CD14-positive monocyte (primary cell): ENCODE data around the gene VGLL2. TPM values are rescaled to one million over a fixed set of nuclear protein-coding genes. Genes with fewer than 3 reads are reported as not detected.
A peak's percentile ranks its signal among the peaks of the same experiment; 100 is the strongest.

Source experiments
- DNase-seq, 3 donors: peaks; one replicate each; pipeline ENCODE4 v3.0.0-alpha.2; 2011 to 2022
- H2AFZ ChIP-seq: 2 replicates; pipeline ENCODE4 v1.6.0; 2012; ENCODE audit warnings: mild to moderate bottlenecking, low read depth, low read length, inconsistent platforms; ENCODE audit not compliant: insufficient read depth, poor library complexity, severe bottlenecking
- H3K27ac ChIP-seq, 2 donors: 1 replicate in 1 of 2; 2 replicates in 1 of 2; pipeline ENCODE4 v1.5.1; 2012 to 2013; ENCODE audit warnings: low read length in 2 of 2, control low read depth in 1 of 2, inconsistent platforms in 1 of 2, low read depth in 1 of 2, mild to moderate bottlenecking in 1 of 2
- H3K27me3 ChIP-seq, 2 donors: one replicate each; pipeline versions ENCODE4 v1.6.0 to v1.6.1; 2011 to 2013; ENCODE audit warnings: low read length in 2 of 2; ENCODE audit not compliant: control insufficient read depth in 2 of 2, insufficient read depth in 2 of 2
- H3K36me3 ChIP-seq, 2 donors: replicated peaks in 1 of 2; 1 replicate in 1 of 2; 2 replicates in 1 of 2; pipeline versions ENCODE4 v1.5.1 to v1.6.1; 2012 to 2013; ENCODE audit warnings: low read length in 2 of 2, control low read depth in 1 of 2, inconsistent platforms in 1 of 2, mild to moderate bottlenecking in 1 of 2; ENCODE audit not compliant: insufficient read depth in 2 of 2, control insufficient read depth in 1 of 2
- H3K4me1 ChIP-seq, 2 donors: 1 replicate in 1 of 2; 2 replicates in 1 of 2; pipeline versions ENCODE4 v1.5.1 to v1.6.1; 2012 to 2013; ENCODE audit warnings: low read length in 2 of 2, control low read depth in 1 of 2, inconsistent platforms in 1 of 2, mild to moderate bottlenecking in 1 of 2, moderate library complexity in 1 of 2; ENCODE audit not compliant: insufficient read depth in 2 of 2, control insufficient read depth in 1 of 2
- H3K4me2 ChIP-seq: replicated peaks from 2 replicates; pipeline ENCODE3; 2012; ENCODE audit warnings: low read length, moderate library complexity, mild to moderate bottlenecking; ENCODE audit not compliant: poor library complexity, severe bottlenecking; ENCODE audit errors: extremely low read depth
- H3K4me3 ChIP-seq, 3 experiments: fragments of 200-600 bp in 1 of 3; sonication (generic) in 1 of 3; replicated peaks in 1 of 3; 1 replicate in 2 of 3; 2 replicates in 1 of 3; pipeline ENCODE4 v1.5.1; 2011 to 2013; ENCODE audit warnings: low read length in 3 of 3, mild to moderate bottlenecking in 3 of 3, control low read depth in 2 of 3, low read depth in 2 of 3, inconsistent platforms in 1 of 3, moderate library complexity in 1 of 3
- H3K79me2 ChIP-seq: 2 replicates; pipeline ENCODE4 v1.6.0; 2012; ENCODE audit warnings: mild to moderate bottlenecking, control low read depth, inconsistent platforms, low read length, moderate library complexity; ENCODE audit not compliant: insufficient read depth
- H3K9ac ChIP-seq: 2 replicates; pipeline ENCODE4 v1.6.0; 2017; ENCODE audit warnings: low read length, mild to moderate bottlenecking; ENCODE audit not compliant: insufficient read depth, poor library complexity, severe bottlenecking
- H3K9me3 ChIP-seq, 2 donors: replicated peaks in 1 of 2; 1 replicate in 1 of 2; 2 replicates in 1 of 2; pipeline versions ENCODE4 v1.5.1 to v1.6.1; 2012 to 2013; ENCODE audit warnings: low read length in 2 of 2, control low read depth in 1 of 2; ENCODE audit not compliant: control insufficient read depth in 1 of 2, insufficient read depth in 1 of 2
- H4K20me1 ChIP-seq: 2 replicates; pipeline ENCODE4 v1.6.0; 2012; ENCODE audit warnings: mild to moderate bottlenecking, low read length, control low read depth, moderate library complexity; ENCODE audit not compliant: insufficient read depth
- H3K27ac Mint-ChIP-seq, 7 donors: one replicate each; pipeline ENCODE4 v1.8.0; 2020; ENCODE audit warnings: mild to moderate bottlenecking in 7 of 7, mixed read lengths in 7 of 7, moderate library complexity in 6 of 7, inconsistent platforms in 2 of 7
- H3K27me3 Mint-ChIP-seq, 3 donors: one replicate each; pipeline ENCODE4 v1.8.0; 2021 to 2022; ENCODE audit warnings: low read depth in 3 of 3, mild to moderate bottlenecking in 3 of 3, mixed read lengths in 3 of 3, moderate library complexity in 3 of 3, inconsistent platforms in 1 of 3
- H3K36me3 Mint-ChIP-seq, 2 donors: one replicate each; pipeline ENCODE4 v1.8.0; 2020; ENCODE audit warnings: mixed read lengths in 2 of 2, inconsistent platforms in 1 of 2, mild to moderate bottlenecking in 1 of 2
- H3K4me1 Mint-ChIP-seq: one replicate; pipeline ENCODE4 v1.8.0; 2020; ENCODE audit warnings: mild to moderate bottlenecking, mixed read lengths
- H3K4me3 Mint-ChIP-seq, 2 donors: one replicate each; pipeline ENCODE4 v1.8.0; 2020; ENCODE audit warnings: mild to moderate bottlenecking in 2 of 2, mixed read lengths in 2 of 2, moderate library complexity in 1 of 2
- H3K9me3 Mint-ChIP-seq, 7 donors: one replicate each; pipeline ENCODE4 v1.8.0; 2020 to 2022; ENCODE audit warnings: mixed read lengths in 7 of 7, mild to moderate bottlenecking in 6 of 7, moderate library complexity in 6 of 7, inconsistent platforms in 2 of 7
- WGBS: methylation state at CpG from one replicate; pipeline ENCODE4 v1.1.5; 2013; ENCODE audit warnings: missing lambda C conversion rate; ENCODE audit not compliant: insufficient coverage; 5-methylcytosine and 5-hydroxymethylcytosine counted together
- intact Hi-C, 2 donors: fragments of 100-400 bp; cut with micrococcal nuclease; formaldehyde crosslinking; loops; one replicate each; pipeline versions ENCODE4 v1.15.0 to v1.15.1; 2023
- polyA plus RNA-seq, 3 donors: library from polyadenylated mRNA; depleted of rRNA in 1 of 3; unstranded in 2 of 3; stranded (reverse) in 1 of 3; fragments of 300-500 nt in 2 of 3; fragments of >200 nt in 1 of 3; fragmentation: Illumina TruSeq in 2 of 3; gene quantifications; 1 replicate in 2 of 3; 2 replicates in 1 of 3; pipeline ENCODE4 v1.2.3, GENCODE V29; 2012 to 2021
- TF ChIP-seq, protein P1 (sequence below): fragments of 200-600 bp; IDR thresholded peaks from one replicate; pipeline ENCODE4 v1.8.0; 2022; ENCODE audit warnings: antibody characterized with exemption, mild to moderate bottlenecking

VGLL2 gene
- polyA plus RNA-seq, 3 donors: not detected

GRCh38 chr6:117306227-117306790 is 41.0 kb downstream of the VGLL2 start:
- H3K4me3 Mint-ChIP-seq: no peak overlapping the region
- H3K36me3 ChIP-seq: no peaks in the 10 kb centered on the region
- H3K9ac ChIP-seq: no peak overlapping the region
- no peaks in the 10 kb centered on the region for H3K4me1 ChIP-seq
- no peaks in the 10 kb centered on the region for H3K9me3 ChIP-seq
- no peak overlapping the region for H3K27ac ChIP-seq
- DNase-seq: no peak
- no peak overlapping the region for H3K4me2 ChIP-seq
- intact Hi-C loops: no loop called here
- no peaks in the 10 kb centered on the region for H4K20me1 ChIP-seq
- H2AFZ ChIP-seq: no peak overlapping the region
- no peak overlapping the region for H3K4me3 ChIP-seq
- no peaks in the 10 kb centered on the region for H3K36me3 Mint-ChIP-seq
- H3K9me3 Mint-ChIP-seq: peaks cover 0 to 3% (median 0%) of the 10 kb centered on the region in 7 donors
- TF ChIP-seq, protein P1, sequence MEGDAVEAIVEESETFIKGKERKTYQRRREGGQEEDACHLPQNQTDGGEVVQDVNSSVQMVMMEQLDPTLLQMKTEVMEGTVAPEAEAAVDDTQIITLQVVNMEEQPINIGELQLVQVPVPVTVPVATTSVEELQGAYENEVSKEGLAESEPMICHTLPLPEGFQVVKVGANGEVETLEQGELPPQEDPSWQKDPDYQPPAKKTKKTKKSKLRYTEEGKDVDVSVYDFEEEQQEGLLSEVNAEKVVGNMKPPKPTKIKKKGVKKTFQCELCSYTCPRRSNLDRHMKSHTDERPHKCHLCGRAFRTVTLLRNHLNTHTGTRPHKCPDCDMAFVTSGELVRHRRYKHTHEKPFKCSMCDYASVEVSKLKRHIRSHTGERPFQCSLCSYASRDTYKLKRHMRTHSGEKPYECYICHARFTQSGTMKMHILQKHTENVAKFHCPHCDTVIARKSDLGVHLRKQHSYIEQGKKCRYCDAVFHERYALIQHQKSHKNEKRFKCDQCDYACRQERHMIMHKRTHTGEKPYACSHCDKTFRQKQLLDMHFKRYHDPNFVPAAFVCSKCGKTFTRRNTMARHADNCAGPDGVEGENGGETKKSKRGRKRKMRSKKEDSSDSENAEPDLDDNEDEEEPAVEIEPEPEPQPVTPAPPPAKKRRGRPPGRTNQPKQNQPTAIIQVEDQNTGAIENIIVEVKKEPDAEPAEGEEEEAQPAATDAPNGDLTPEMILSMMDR: no peak
- H3K27me3 Mint-ChIP-seq: peaks cover 0 to 2% (median 0%) of the 10 kb centered on the region in 3 donors
- no peaks in the 10 kb centered on the region for H3K79me2 ChIP-seq
- 67% methylated on average over 1 of the region's 3 CpGs for WGBS
- H3K4me1 Mint-ChIP-seq: no peaks in the 10 kb centered on the region
- H3K27me3 ChIP-seq: no peaks in the 10 kb centered on the region
- H3K27ac Mint-ChIP-seq: peak overlapping the region in 1 of 7 donors; percentile 45

GRCh38 chr6:117307655-117308054 is 42.3 kb downstream of the VGLL2 start:
- Histone ChIP-seq H3K79me2 (no peaks in the 10 kb centered on the region), H3K36me3 (no peaks in the 10 kb centered on the region), H3K4me1 (no peaks in the 10 kb centered on the region), H3K27ac (no peak overlapping the region), H3K9ac (no peak overlapping the region), H3K4me3 (no peak overlapping the region), H4K20me1 (no peaks in the 10 kb centered on the region), H3K9me3 (no peaks in the 10 kb centered on the region), H3K27me3 (no peaks in the 10 kb centered on the region), H2AFZ (no peak overlapping the region), H3K4me2 (no peak overlapping the region)
- intact Hi-C loops: no loop called here
- no peak for DNase-seq
- Mint-ChIP-seq H3K27me3 (peaks cover 0 to 3% (median 0%) of the 10 kb centered on the region in 3 donors), H3K9me3 (peaks cover 0 to 3% (median 0%) of the 10 kb centered on the region in 7 donors), H3K4me1 (no peaks in the 10 kb centered on the region), H3K36me3 (no peaks in the 10 kb centered on the region), H3K27ac (no peak overlapping the region), H3K4me3 (no peak overlapping the region)
- TF ChIP-seq, protein P1: no peak
- WGBS: 89% methylated on average over 1 of the region's 3 CpGs
